ENCODE results near the gene SLC12A2. TPM values are rescaled to one million over a fixed set of nuclear protein-coding genes. Genes with fewer than 3 reads are reported as not detected.

The SLC12A2 gene
- polyA plus RNA-seq, 3 donors, result 1.9 to 5.9 (median 3.5) TPM

- no peak overlapping the region for H3K27ac ChIP-seq (ENCODE audit: low read depth, low read length)
Observed at GRCh38 chr5:128091579-128091978, 8.0 kb downstream of the SLC12A2 start.

- H3K27ac ChIP-seq (ENCODE audit: low read depth, low read length), result no peak overlapping the region
- 90 to 94% (median 91%) methylated on average over 4 of the region's 4 CpGs for WGBS, 3 donors
Observed at GRCh38 chr5:128092144-128092543, 8.6 kb downstream of the SLC12A2 start.

GRCh38 chr5:128093368-128093767, 9.8 kb downstream of the SLC12A2 start:
- no peak overlapping the region for H3K27ac ChIP-seq (ENCODE audit: low read depth, low read length)
- 86 to 93% (median 88%) methylated on average over 4 of the region's 4 CpGs for WGBS, 3 donors

GRCh38 chr5:128097224-128097623, 13.7 kb downstream of the SLC12A2 start:
- H3K27ac ChIP-seq (ENCODE audit: low read depth, low read length), result no peak overlapping the region
- 93 to 98% (median 98%) methylated on average over 1 of the region's 1 CpG for WGBS, 3 donors

- no peak overlapping the region for H3K27ac ChIP-seq (ENCODE audit: low read depth, low read length)
Observed at GRCh38 chr5:128097781-128098180, 14.2 kb downstream of the SLC12A2 start.

- WGBS, 3 donors, result 86 to 88% (median 87%) methylated on average over 5 of the region's 5 CpGs
- H3K27ac ChIP-seq (ENCODE audit: low read depth, low read length), result no peak overlapping the region
Observed at GRCh38 chr5:128099944-128100343, 16.4 kb downstream of the SLC12A2 start.

GRCh38 chr5:128100860-128101557, 17.4 kb downstream of the SLC12A2 start:
- H3K27ac ChIP-seq (ENCODE audit: low read depth, low read length), result no peak overlapping the region

GRCh38 chr5:128101676-128102075, 18.1 kb downstream of the SLC12A2 start:
- WGBS, 3 donors, result 77 to 92% (median 78%) methylated on average over 1 of the region's 1 CpG
- no peak overlapping the region for H3K27ac ChIP-seq (ENCODE audit: low read depth, low read length)

More at GRCh38 chr5:128100860-128101557, 17.4 kb downstream of the SLC12A2 start:
- WGBS, 3 donors, result 71 to 84% (median 81%) methylated on average over 5 of the region's 5 CpGs

GRCh38 chr5:128105203-128105602, 21.6 kb downstream of the SLC12A2 start:
- no peak overlapping the region for H3K27ac ChIP-seq (ENCODE audit: low read depth, low read length)
- WGBS, 3 donors, result 82 to 87% (median 85%) methylated on average over 7 of the region's 7 CpGs

GRCh38 chr5:128109138-128109537, 25.6 kb downstream of the SLC12A2 start:
- H3K27ac ChIP-seq (ENCODE audit: low read depth, low read length), result no peak overlapping the region
- WGBS, 3 donors, result 93 to 98% (median 96%) methylated on average over 14 of the region's 14 CpGs

GRCh38 chr5:128109766-128110165, 26.2 kb downstream of the SLC12A2 start:
- WGBS, 3 donors, result 90 to 100% (median 97%) methylated on average over 1 of the region's 1 CpG
- no peak overlapping the region for H3K27ac ChIP-seq (ENCODE audit: low read depth, low read length)

- no peak overlapping the region for H3K27ac ChIP-seq (ENCODE audit: low read depth, low read length)
- WGBS, 3 donors, result 66 to 85% (median 70%) methylated on average over 2 of the region's 2 CpGs
Observed at GRCh38 chr5:128111818-128112448, 28.4 kb downstream of the SLC12A2 start.

- 92 to 95% (median 93%) methylated on average over 3 of the region's 3 CpGs for WGBS, 3 donors
- no peak overlapping the region for H3K27ac ChIP-seq (ENCODE audit: low read depth, low read length)
Observed at GRCh38 chr5:128116445-128116844, 32.9 kb downstream of the SLC12A2 start.

- H3K27ac ChIP-seq (ENCODE audit: low read depth, low read length), result no peak overlapping the region
- 99 to 100% (median 99%) methylated on average over 2 of the region's 2 CpGs for WGBS, 3 donors
Observed at GRCh38 chr5:128118214-128118613, 34.6 kb downstream of the SLC12A2 start.

- 26 to 60% (median 55%) methylated on average over 4 of the region's 4 CpGs for WGBS, 3 donors
- H3K27ac ChIP-seq (ENCODE audit: low read depth, low read length), result no peak overlapping the region
Observed at GRCh38 chr5:128121651-128122050, 38.1 kb downstream of the SLC12A2 start.

- WGBS, 3 donors, result 95 to 97% (median 95%) methylated on average over 1 of the region's 1 CpG
- H3K27ac ChIP-seq (ENCODE audit: low read depth, low read length), result no peak overlapping the region
Observed at GRCh38 chr5:128123936-128124335, 40.4 kb downstream of the SLC12A2 start.

- WGBS, 3 donors, result 78 to 91% (median 85%) methylated on average over 2 of the region's 2 CpGs
- H3K27ac ChIP-seq (ENCODE audit: low read depth, low read length), result no peak overlapping the region
Observed at GRCh38 chr5:128126241-128126640, 42.7 kb downstream of the SLC12A2 start.

- H3K27ac ChIP-seq (ENCODE audit: low read depth, low read length), result no peak overlapping the region
- WGBS, 3 donors, result 71 to 92% (median 85%) methylated on average over 1 of the region's 1 CpG
Observed at GRCh38 chr5:128132499-128132898, 48.9 kb downstream of the SLC12A2 start.

GRCh38 chr5:128135286-128135685, 51.7 kb downstream of the SLC12A2 start:
- H3K27ac ChIP-seq (ENCODE audit: low read depth, low read length), result no peak overlapping the region

GRCh38 chr5:128143911-128144310, 60.3 kb downstream of the SLC12A2 start:
- no peak overlapping the region for H3K27ac ChIP-seq (ENCODE audit: low read depth, low read length)
- 74 to 96% (median 79%) methylated on average over 2 of the region's 2 CpGs for WGBS, 3 donors

All from adipose tissue (tissue), 3 donors.